Measurements from ENCODE around the gene RING1.

GRCh38 chr6:33212857-33213165 is 4.5 kb downstream of the RING1 start:
- no peak for TF ChIP-seq EZH2 (IDR thresholded peaks at IDR 0.05; ENCODE audit: insufficient read depth, poor library complexity, severe bottlenecking)
- TF ChIP-seq EZH2phosphoT487 (IDR thresholded peaks at IDR 0.05; ENCODE audit: insufficient read depth, low read depth): no peak
